Progenitor cell of endocrine pancreas (in vitro differentiated cells): ENCODE measurements around the gene NSL1. TPM values are rescaled to one million over a fixed set of nuclear protein-coding genes. Genes with fewer than 3 reads are reported as not detected.

Experiments
- DNase-seq: peaks from one replicate; pipeline ENCODE4 v3.0.0; 2021; ENCODE audit warnings: low spot score; ENCODE audit not compliant: unreplicated experiment
- H3K27ac Mint-ChIP-seq: 2 replicates; pipeline ENCODE4 v1.8.0; 2021; ENCODE audit warnings: mild to moderate bottlenecking, moderate library complexity, mixed read lengths
- H3K27me3 Mint-ChIP-seq: 2 replicates; pipeline ENCODE4 v1.8.0; 2021; ENCODE audit warnings: mixed read lengths
- H3K36me3 Mint-ChIP-seq: 2 replicates; pipeline ENCODE4 v1.8.0; 2022; ENCODE audit warnings: mixed read lengths; ENCODE audit not compliant: insufficient read depth
- H3K4me1 Mint-ChIP-seq: 2 replicates; pipeline ENCODE4 v1.8.0; 2021; ENCODE audit warnings: low read depth, mixed read lengths
- H3K4me3 Mint-ChIP-seq: 2 replicates; pipeline ENCODE4 v1.8.0; 2021; ENCODE audit warnings: low read depth, mild to moderate bottlenecking, moderate library complexity, mixed read lengths
- H3K9me3 Mint-ChIP-seq: 2 replicates; pipeline ENCODE4 v1.8.0; 2021; ENCODE audit warnings: low read depth, mixed read lengths
- CTCF ChIP-seq: fragments of 200-600 bp; sonication (generic); IDR thresholded peaks from one replicate; pipeline ENCODE4 v1.5.0; 2021; ENCODE audit warnings: antibody characterized with exemption, mild to moderate bottlenecking; ENCODE audit not compliant: unreplicated experiment
- total RNA-seq: library from RNA; stranded (reverse); gene quantifications from 2 replicates; pipeline ENCODE4 v1.2.1, GENCODE V29; 2021

The NSL1 gene
- total RNA-seq, 1 donor from 2014 or later = 41.1 TPM

- TF ChIP-seq CTCF = no peak
- H3K27me3 Mint-ChIP-seq = no peaks in the 10 kb centered on the region
- H3K4me3 Mint-ChIP-seq = no peak overlapping the region
- no peak overlapping the region for H3K27ac Mint-ChIP-seq
- DNase-seq = no peak
- H3K4me1 Mint-ChIP-seq = peaks cover 7% of the 10 kb centered on the region
- H3K36me3 Mint-ChIP-seq = peaks cover 9% of the 10 kb centered on the region
- peaks cover 13% of the 10 kb centered on the region for H3K9me3 Mint-ChIP-seq
These were observed 35.7 kb upstream of the NSL1 start for GRCh38 chr1:212827171-212827776.

- no peak for TF ChIP-seq CTCF
- Mint-ChIP-seq H3K4me3 (no peak overlapping the region), H3K9me3 (peaks cover 13% of the 10 kb centered on the region), H3K27me3 (no peaks in the 10 kb centered on the region), H3K27ac (peak overlapping the region; percentile 28), H3K4me1 (peaks cover 10% of the 10 kb centered on the region), H3K36me3 (peaks cover 9% of the 10 kb centered on the region)
- no peak for DNase-seq
These were observed 34.3 kb upstream of the NSL1 start for GRCh38 chr1:212825798-212826452.

GRCh38 chr1:212824201-212824600 is 32.6 kb upstream of the NSL1 start:
- Mint-ChIP-seq H3K27ac (no peak overlapping the region), H3K4me1 (peaks cover 14% of the 10 kb centered on the region), H3K9me3 (peaks cover 13% of the 10 kb centered on the region), H3K36me3 (peaks cover 9% of the 10 kb centered on the region), H3K27me3 (no peaks in the 10 kb centered on the region), H3K4me3 (no peak overlapping the region)
- no peak for TF ChIP-seq CTCF
- DNase-seq = no peak

GRCh38 chr1:212822956-212823355 is 31.4 kb upstream of the NSL1 start:
- TF ChIP-seq CTCF = no peak
- peaks cover 9% of the 10 kb centered on the region for H3K36me3 Mint-ChIP-seq
- peaks cover 15% of the 10 kb centered on the region for H3K4me1 Mint-ChIP-seq
- no peaks in the 10 kb centered on the region for H3K27me3 Mint-ChIP-seq
- no peak overlapping the region for H3K27ac Mint-ChIP-seq
- peaks cover 13% of the 10 kb centered on the region for H3K9me3 Mint-ChIP-seq
- DNase-seq = no peak
- no peak overlapping the region for H3K4me3 Mint-ChIP-seq

GRCh38 chr1:212820969-212821368 is 29.4 kb upstream of the NSL1 start:
- H3K4me3 Mint-ChIP-seq = no peak overlapping the region
- TF ChIP-seq CTCF = no peak

More at GRCh38 chr1:212820969-212821368, 29.4 kb upstream of the NSL1 start:
- no peak for DNase-seq
- Mint-ChIP-seq H3K27me3 (no peaks in the 10 kb centered on the region), H3K36me3 (peaks cover 7% of the 10 kb centered on the region), H3K4me1 (peaks cover 17% of the 10 kb centered on the region), H3K27ac (no peak overlapping the region), H3K9me3 (peaks cover 10% of the 10 kb centered on the region)
